KOPT-K1 (cell line): ENCODE results near the gene PRM3.

Source experiments
- H3K27ac ChIP-seq: fragments of 200-600 bp; sonication (generic); 2 replicates; pipeline ENCODE4 v1.5.1; 2016; ENCODE audit warnings: antibody characterized with exemption, mild to moderate bottlenecking, low read depth, low read length; ENCODE audit not compliant: poor library complexity, severe bottlenecking
- H3K36me3 ChIP-seq: fragments of 200-600 bp; sonication (generic); 2 replicates; pipeline ENCODE4 v1.5.1; 2017; ENCODE audit warnings: antibody characterized with exemption, mild to moderate bottlenecking, low read length, moderate library complexity; ENCODE audit not compliant: insufficient read depth
- H3K9me3 ChIP-seq: fragments of 200-600 bp; sonication (generic); 2 replicates; pipeline ENCODE4 v1.5.1; 2017; ENCODE audit warnings: antibody characterized with exemption, low read length, mild to moderate bottlenecking; ENCODE audit not compliant: insufficient read depth, poor library complexity, severe bottlenecking

The PRM3 gene

DNA sequence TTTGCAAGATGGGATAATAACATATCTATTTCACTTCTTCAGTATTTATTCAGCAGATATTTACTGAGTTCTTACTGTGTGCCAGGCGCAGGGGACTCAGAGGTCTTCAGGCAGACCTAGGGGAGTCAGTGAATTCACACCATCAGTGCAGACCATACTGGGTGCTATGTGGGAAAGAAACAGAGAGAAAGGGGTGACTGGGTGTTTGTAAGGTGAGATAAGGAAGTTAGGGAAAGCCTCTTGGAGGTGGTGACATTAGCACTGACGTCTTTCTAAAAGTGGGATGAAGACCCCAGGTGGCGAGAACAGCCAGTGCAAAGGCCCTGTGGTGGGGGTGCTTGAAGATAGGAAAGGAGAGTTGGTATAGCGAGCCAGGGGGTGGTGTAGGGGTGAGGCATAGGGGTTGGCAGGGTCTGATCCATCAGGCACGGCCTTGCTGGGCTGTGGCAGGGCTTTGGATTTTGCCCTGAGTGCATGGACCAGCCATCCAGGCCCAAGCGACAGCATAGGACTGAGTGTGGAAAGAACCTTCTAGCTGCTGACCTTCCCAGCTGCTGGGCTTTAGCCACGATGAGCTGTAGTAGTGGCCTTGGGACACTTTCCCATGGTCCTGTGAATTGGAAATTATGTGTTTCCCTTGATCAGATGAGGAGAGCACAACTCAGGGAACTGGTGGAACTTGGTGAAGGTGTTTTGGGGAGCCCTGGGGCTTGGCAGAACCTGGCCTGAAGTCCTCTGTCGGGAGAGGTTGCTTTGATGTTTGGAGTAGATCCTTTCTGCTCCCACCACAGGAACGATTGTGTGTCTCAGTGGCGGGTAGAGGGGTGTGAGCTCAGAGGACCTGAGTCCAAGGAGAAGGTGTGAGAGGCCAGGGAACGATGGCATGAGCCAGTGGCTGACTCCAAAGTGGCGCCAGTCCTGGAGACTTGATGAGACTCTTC lies 13.5 kb downstream of the PRM3 start:
- no peaks in the 10 kb centered on the region for H3K9me3 ChIP-seq
- H3K27ac ChIP-seq: no peak overlapping the region
- peaks cover 7% of the 10 kb centered on the region for H3K36me3 ChIP-seq

DNA sequence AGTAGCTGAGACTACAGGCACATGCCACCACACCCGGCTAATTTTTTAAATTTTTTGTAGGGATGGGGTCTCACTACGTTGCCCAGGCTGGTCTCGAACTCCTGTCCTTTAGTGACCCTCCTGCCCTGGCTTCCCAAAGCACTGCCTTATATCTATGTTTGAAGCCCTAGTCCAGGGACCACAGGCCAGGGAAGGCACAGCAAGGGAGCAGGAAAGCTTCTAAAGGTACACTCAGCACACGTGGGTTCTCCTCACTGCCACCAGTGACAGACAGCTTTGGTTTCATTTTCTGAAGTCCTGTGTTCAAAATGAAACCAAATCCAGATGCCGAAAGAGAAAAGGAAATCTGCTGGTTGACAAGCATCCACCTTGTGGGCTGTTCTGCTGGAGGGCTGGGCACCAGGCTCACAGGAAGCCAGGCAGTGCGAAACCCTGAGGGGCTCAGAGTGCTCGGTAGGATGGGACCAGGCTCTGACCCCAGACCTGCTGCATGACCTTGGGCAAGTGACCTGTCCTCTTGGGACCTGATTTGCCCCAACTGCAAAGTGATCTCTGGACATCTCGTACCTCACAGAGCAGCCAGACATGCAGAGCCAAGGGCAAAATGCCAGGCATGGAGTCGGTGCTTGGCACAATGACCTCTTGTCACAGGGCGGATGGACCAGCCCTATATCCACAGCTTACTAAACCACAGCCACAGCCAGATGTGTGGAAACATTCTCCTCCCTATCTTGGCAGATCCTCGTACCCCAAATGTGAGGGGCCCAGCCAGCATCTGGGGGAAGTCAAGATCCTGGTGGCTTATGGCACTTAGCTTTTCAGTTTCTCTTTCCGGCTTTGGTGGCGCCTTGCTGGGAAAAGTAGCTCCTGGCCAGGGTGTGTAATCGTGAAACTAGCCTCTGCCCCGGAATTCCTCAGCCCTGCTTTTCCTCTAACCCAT lies 14.6 kb downstream of the PRM3 start:
- peaks cover 18% of the 10 kb centered on the region for H3K36me3 ChIP-seq
- no peaks in the 10 kb centered on the region for H3K9me3 ChIP-seq
- H3K27ac ChIP-seq: peak overlapping the region; percentile 45

DNA sequence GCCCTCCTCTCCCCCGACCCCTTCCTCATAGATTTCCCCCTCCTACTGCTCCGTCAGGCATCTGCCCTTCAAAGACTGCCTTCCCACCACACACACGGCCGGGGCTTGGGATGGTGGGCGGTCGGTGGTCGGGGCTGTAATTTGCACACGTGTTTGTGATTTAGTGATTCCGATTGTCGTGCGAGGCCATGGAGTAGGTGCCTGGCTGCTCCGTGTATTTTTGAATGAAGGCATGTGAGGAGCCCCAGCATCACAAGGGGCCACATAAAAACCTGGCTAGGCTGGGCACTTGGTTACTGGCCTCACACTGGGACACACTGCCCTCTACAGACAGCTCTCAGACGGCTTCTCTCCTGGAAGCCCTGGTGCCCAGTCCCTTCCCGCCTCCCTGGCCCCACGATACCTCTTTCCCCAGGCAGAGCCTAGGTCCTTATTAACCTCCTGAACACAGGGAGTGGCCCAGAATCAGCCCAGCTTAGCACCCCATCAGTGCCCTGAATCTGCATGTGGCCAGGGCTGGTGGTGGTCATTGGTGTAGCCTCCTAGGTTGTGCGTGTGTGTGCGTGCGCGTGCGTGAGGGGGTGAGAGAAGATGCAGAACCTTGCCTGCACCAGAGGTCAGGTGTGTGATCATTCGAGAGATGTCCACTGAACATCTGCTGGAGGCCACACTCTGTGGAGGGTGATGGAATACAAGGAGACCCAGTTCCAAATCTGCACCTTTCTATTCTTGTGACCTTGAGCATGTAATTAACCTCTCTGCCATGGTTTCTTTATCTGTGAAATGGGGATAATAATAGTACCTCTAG lies 16.1 kb downstream of the PRM3 start:
- peaks cover 33% of the 10 kb centered on the region for H3K36me3 ChIP-seq
- H3K27ac ChIP-seq: peak overlapping the region; percentile 92
- H3K9me3 ChIP-seq: no peaks in the 10 kb centered on the region

DNA sequence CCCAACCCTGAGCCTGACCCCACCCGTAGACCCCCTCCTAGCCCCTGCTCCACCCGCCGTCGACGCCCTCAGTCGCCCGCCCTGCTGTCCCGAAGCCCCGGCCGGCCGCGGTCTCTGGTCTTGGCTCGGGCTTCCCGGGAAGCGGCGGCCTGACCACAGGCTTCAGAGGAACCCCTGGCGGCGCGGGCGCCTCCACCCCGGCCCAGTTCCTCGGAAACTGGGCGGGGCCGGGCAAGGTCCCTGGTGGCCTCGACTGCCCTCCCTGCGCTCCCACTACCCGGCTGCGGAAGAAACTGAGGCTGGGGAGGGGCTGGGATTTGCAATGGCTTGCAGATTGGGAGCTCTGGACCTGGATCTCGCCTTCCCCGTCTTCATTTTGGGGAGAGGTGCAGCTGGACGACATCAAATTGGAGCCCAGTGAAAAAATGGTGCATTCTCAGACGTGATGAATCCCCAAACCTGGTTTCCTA lies 16.7 kb downstream of the PRM3 start:
- Histone ChIP-seq H3K27ac (peak overlapping the region; percentile 92), H3K36me3 (peaks cover 39% of the 10 kb centered on the region), H3K9me3 (no peaks in the 10 kb centered on the region)

DNA sequence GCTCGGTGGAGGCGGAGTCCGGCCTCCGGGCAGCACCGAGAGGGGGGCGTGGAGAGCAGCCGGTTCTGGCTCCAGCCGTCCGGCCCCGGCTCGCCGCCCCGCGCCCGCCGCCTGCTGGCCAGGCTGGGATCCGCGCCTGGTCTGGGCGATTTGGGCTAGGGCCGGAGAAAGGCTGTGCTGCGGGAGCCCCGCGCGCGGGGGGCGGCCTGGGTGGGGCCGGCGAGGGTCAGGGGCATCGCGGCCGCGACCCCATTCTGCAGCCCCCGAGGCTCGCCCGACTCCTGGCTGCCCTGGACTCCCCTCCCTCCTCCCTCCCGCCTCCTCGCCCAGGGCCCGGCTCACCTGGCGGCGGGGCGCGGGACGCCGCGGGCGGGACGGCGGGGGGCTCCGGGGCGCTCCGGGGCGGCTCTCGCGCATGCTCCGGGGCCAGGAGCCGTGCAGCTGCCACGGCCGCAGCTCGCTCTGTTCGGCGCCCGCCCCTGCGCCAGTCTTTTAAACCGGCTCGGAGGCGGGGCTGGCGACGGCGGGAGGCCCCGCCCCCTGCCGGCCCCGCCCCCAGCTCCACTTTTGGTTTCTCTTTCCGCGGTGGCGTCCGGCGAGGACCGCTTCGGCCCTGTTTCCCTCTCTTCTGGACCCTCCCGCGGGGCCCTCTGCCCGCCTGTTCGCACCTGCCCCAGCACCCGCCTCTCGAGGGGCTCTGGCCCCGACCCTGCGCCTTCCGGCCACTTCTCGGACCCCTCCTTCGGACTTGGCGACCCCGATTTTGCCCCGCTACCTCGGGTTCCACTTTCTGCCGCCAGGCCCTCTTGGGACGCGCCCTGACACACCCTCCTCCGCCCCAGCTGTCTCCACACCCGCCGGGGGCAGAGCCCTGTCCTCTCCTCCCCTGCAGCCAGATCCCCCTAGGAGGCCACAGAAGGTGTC lies 17.4 kb downstream of the PRM3 start, which contains the start of gene SOCS1:
Gene SOCS1 (minus strand): TSS at position 468 of the 924 bp plus-strand sequence. CDS start 726 bp downstream, outside the sequence.
- Histone ChIP-seq H3K36me3 (peaks cover 46% of the 10 kb centered on the region), H3K9me3 (no peaks in the 10 kb centered on the region), H3K27ac (peak within 1 kb of the TSS; percentile 92)

DNA sequence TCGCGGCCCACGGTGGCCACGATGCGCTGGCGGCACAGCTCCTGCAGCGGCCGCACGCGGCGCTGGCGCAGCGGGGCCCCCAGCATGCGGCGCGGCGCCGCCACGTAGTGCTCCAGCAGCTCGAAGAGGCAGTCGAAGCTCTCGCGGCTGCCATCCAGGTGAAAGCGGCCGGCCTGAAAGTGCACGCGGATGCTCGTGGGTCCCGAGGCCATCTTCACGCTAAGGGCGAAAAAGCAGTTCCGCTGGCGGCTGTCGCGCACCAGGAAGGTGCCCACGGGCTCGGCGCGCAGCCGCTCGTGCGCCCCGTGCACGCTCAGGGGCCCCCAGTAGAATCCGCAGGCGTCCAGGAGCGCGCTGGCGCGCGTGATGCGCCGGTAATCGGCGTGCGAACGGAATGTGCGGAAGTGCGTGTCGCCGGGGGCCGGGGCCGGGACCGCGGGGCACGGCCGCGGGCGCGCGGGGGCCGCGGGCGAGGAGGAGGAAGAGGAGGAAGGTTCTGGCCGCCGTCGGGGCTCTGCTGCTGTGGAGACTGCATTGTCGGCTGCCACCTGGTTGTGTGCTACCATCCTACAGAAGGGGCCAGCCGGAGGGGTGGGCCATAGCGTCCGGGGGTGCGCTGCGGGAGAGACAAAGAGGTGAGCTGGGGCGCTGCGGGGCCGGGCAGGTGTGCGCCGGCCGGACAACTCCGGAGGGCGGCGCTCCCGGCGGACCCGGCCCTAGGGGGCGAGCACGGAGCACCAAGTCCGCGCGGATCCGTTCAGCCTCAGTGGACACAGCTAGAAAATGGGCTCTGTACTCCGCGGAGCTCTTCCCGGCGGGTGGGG lies 18.3 kb downstream of the PRM3 start:
- Histone ChIP-seq H3K27ac (peak overlapping the region; percentile 92), H3K36me3 (peaks cover 54% of the 10 kb centered on the region), H3K9me3 (no peaks in the 10 kb centered on the region)

DNA sequence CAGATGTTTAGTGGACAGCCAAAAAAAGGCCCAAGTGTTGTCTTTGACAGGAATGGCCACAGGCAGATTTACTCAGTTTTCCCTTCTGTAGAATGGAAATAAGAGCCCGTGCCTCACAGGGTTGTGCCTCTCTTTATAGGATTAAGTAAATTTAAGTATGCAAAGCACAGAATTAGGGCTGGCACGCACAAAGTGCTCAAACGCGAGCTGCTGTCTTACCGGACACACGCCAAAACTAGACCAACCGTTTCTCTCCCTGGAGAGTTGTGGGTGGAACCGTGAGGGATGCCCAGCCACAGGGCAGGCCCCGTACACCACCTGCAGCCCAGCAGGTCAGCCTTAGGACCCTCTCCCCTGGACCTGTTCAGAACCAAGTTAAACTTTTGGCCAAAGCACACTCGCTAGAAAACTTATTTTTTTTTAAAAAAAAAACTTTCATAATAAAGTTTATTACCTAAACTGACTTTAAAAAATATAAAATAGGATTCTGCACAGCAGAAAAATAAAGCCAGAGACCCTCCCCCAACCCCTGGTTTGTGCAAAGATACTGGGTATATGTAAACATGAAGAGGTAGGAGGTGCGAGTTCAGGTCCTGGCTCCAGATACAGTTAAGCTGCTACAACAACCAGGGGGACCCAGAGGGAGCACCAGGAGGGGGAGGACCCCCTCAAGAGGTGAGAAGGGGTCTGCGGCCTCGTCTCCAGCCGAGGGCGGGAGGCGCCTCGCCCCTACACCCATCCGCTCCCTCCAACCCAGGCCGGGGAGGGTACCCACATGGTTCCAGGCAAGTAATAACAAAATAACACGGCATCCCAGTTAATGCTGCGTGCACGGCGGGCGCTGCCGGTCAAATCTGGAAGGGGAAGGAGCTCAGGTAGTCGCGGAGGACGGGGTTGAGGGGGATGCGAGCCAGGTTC lies 19.2 kb downstream of the PRM3 start:
- Histone ChIP-seq H3K36me3 (peaks cover 62% of the 10 kb centered on the region), H3K9me3 (no peaks in the 10 kb centered on the region), H3K27ac (peak overlapping the region; percentile 92)

DNA sequence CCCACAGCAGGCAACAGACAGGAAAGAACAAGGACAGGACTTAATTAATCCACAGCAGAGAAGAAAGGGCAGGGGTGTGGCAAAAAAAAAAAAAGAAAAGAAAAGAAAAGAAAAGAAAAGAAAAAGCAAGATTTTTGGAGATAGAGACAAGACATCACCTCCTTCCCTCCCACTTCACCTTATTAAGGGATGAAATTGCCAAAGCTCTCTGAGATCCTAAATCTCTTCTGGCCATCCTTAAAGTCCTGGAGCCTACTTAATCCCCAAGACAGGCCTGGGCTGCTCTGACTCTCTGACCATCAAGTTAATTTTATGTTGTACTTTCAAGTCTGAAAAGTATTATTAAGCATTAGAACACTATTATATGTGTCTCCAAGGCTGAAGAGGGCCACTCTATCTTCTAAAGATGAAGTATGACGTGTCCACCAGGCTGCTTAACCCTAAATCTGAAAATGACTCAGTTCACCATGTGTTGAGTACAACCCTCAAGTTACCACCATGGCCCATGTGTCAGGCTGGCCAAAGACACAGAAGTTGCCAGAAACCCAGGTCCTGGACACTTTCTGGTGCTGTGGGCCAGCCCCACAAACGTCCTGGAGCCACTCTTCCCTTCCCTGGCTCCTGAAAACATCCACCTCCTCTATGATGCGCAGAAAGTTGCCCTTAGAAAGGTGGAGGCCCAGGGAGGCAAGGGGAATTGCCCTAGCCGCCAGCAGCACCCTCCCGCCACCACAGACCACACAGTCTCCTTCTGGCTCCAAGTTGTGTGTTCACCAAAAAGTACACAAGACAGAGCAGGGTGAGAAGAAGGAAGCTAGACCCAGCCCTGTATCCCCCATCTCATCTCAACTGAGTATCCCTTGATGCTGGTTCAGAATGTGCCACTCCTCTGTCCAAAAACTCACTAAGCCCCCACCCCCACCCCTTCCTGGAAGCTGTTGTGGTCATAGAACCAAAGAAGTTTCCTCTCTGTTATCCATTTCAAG lies 20.1 kb downstream of the PRM3 start:
- Histone ChIP-seq H3K27ac (peak overlapping the region; percentile 92), H3K9me3 (no peaks in the 10 kb centered on the region), H3K36me3 (peaks cover 68% of the 10 kb centered on the region)

DNA sequence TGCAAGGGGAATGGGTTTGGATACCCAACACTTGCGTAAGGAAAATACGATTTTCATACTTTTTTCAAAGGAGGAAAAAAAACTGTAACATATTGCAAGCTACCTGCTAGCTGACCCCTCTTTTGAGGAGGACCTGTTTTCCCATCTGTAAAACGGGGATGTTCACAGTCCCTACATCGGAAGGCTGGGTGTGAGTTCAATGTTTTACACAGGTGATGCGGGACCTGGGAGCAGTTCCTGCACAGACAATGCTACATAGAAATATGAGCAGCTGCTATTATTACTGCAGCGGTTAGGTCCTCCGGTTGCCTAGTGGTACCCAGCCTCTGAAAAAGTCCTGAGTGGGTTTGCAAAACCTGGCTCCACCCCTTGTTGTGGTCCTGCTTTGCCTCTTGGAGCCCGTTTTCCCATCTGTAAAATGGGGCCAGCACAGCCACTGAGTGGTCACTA lies 20.9 kb downstream of the PRM3 start:
- Histone ChIP-seq H3K27ac (peak overlapping the region; percentile 92), H3K9me3 (no peaks in the 10 kb centered on the region), H3K36me3 (peaks cover 76% of the 10 kb centered on the region)

DNA sequence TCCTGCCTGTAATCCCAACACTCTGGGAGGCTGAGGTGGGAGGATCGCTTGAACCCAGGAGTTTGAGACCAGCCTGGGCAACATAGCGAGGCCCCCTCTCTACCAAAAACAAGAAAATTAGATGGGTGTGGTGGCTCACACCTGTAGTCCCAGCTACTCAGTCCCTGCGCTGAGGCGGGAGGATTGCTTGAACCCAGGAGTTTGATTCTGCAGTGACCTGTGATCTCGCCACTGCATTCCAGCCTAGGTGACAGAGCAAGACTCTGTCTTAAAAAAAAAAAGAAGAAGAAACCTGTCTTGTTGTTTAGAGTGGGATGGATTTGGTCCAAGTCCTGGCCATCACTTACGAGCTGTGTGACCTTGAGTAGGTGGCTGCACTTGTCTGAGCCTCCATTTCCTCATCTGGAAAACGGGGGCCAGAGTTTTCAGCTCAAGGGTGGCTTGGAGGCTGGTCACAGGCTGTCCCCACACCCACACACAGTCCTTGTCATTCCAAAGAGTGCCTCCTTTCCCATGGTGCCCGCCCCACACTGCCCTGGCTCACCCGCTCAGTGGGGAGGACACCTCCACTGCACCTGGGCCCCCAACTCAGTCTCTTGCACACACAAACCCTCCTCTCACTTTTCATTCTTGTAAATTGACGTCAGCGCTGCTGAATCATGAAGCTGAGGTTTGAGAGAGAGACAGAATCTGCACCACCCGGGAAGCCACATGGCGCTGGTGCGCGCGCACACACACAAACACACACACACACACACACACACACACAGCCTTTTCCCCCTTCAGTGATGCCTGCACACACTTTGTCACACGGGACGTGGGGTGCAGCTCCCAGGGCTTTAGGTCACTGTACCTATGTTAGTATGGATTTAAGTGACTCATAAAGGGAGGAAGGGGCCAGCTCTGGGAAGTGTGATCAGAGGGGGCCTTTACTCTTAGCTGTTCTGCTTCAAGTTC lies 21.6 kb downstream of the PRM3 start:
- H3K9me3 ChIP-seq: no peaks in the 10 kb centered on the region
- H3K36me3 ChIP-seq: peaks cover 76% of the 10 kb centered on the region
- peak overlapping the region; percentile 92 for H3K27ac ChIP-seq
